Measurements from ENCODE around the gene CD79B. TPM values are rescaled to one million over a fixed set of nuclear protein-coding genes. Genes with fewer than 3 reads are reported as not detected.
A peak's percentile ranks its signal among the peaks of the same experiment; 100 is the strongest.
"Not testable (repeated sequence)": the region's sequence is repeated elsewhere in the genome, so short reads cannot be mapped to it uniquely, and the experiment has no call there.

CD79B gene
- total and polyA plus RNA-seq, 2 donors = 19.5 to 34.1 TPM

DNA sequence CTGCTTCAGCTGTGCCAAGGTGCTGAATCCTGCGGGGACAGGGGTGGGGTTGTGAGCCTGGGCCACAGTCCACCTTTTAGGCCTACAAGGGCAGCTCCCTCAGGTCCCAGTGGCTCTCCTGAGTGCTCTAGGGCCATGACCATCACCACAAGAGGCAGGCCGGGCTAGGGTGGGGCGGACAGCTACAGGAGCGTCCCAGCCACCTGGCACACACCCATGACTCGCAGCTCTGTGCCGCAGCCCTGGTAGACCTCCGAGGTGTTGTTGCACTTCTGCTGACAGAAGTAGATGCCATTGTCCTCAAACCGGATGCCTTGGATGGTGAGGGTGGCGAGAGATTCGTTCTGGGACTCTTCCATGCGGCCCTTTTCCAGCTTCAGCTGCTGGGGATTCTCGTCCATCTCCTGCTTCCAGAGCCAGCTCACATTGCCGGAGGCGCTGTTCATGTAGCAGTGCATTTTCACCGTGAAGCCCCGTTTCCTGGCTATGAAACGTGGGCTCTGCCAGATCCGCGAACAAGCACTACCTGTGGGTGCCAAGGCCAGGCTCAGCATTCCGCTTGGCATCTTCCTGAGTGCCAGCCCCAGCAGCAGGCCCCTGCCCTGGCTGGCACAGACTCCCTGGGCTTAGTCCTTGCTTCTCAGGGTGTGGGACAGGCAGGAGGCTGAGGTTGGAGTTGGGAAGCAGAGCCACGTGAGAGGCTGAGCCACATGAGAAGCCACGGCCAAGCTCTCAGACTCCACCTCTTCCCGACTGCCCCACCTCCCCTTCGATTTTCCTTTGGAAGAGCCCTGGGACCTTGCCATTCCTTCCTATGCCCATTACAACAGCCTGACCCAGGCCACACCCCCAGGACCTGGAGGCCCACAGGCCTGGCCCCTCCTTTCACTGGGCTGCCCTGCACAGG lies 2.0 kb downstream of the CD79B start:
- no peak for DNase-seq (ENCODE audit: low read depth in 6 of 9, low spot score in 9 of 9)
- Histone ChIP-seq H3K4me1 (ENCODE audit: control insufficient read depth in 2 of 2, insufficient read depth in 2 of 2, low read length in 2 of 2) (peaks cover 13 to 28% of the 10 kb centered on the region in 2 donors), H3K4me3 (ENCODE audit: low read length in 2 of 2) (no peak overlapping the region), H3K9me3 (ENCODE audit: control insufficient read depth in 2 of 2, insufficient read depth in 1 of 2, low read length in 1 of 2) (peaks cover 0 to 3% of the 10 kb centered on the region in 2 donors), H3K36me3 (ENCODE audit: control insufficient read depth in 2 of 2, insufficient read depth in 2 of 2, low read length in 1 of 2) (no peaks in the 10 kb centered on the region), H3K27me3 (ENCODE audit: control insufficient read depth in 2 of 2, insufficient read depth in 1 of 2, low read length in 1 of 2) (no peaks in the 10 kb centered on the region), H3K27ac (ENCODE audit: low read depth in 1 of 2, low read length in 1 of 2) (peak overlapping the region in 1 of 2 donors; percentile 12)
- WGBS = 97% methylated on average over 24 of the region's 24 CpGs

DNA sequence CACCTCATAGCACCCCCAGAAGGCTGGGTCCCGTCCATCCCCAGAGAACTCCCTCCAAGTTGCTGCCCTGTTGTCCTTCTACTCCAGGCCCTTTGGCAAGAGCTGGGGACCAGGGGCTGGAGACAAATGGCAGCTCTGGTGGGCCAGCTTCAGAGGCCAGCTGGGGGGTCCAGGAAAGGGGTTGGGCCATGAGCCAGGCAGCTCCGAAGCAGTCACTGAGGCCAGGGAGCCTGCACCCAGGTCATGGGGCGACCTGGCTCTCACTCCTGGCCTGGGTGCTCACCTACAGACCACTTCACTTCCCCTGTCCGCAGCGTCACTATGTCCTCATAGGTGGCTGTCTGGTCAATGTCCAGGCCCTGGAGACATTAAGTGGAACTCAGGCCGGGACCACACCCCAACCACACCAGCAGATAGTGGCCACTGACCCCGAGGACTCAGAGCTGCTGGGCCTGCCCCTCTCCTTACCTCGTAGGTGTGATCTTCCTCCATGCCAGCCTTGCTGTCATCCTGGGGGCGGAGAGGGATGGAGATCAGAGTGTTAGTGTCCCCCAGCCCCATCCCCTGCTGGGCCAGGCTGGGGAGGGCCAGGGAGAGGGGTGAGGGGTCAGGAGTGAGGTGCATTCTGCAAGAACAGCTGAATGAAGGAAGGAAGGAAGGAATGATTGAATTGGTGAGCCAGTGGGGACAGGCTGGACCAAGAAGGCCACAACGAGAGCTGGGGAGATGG lies 3.0 kb downstream of the CD79B start:
- Histone ChIP-seq H3K36me3 (ENCODE audit: control insufficient read depth in 2 of 2, insufficient read depth in 2 of 2, low read length in 1 of 2) (no peaks in the 10 kb centered on the region), H3K27me3 (ENCODE audit: control insufficient read depth in 2 of 2, insufficient read depth in 1 of 2, low read length in 1 of 2) (no peaks in the 10 kb centered on the region), H3K4me3 (ENCODE audit: low read length in 2 of 2) (no peak overlapping the region), H3K9me3 (ENCODE audit: control insufficient read depth in 2 of 2, insufficient read depth in 1 of 2, low read length in 1 of 2) (peaks cover 0 to 3% of the 10 kb centered on the region in 2 donors), H3K4me1 (ENCODE audit: control insufficient read depth in 2 of 2, insufficient read depth in 2 of 2, low read length in 2 of 2) (peaks cover 13 to 28% of the 10 kb centered on the region in 2 donors), H3K27ac (ENCODE audit: low read depth in 1 of 2, low read length in 1 of 2) (no peak overlapping the region)
- DNase-seq (ENCODE audit: low read depth in 6 of 9, low spot score in 9 of 9) = no peak
- WGBS = 97% methylated on average over 10 of the region's 10 CpGs

DNA sequence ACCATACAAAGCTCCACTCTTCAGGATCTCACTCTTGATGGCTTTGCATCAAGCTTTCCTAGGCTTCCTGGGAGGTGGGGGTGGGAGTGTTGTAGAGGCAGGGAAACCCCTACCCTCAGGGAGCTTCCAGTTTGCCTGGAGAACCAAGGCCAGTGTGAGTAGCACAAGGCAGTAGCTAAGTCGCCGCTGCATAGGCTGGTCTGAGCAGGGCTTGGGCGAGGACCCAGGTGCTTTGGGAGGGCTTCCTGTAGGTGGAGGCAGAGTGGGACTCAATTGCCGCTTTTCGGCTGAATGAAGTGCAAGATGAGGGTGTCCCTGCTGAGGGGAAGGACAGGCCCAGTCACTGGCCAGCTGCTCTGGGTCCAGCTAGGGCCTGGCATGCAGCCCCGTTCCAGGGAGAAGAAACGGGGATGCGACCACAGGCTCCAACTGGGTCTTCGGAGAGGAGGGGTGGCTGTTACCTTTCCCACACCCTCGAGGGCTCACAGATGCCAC lies 3.9 kb downstream of the CD79B start:
- Histone ChIP-seq H3K27ac (ENCODE audit: low read depth in 1 of 2, low read length in 1 of 2) (no peak overlapping the region), H3K36me3 (ENCODE audit: control insufficient read depth in 2 of 2, insufficient read depth in 2 of 2, low read length in 1 of 2) (no peaks in the 10 kb centered on the region), H3K27me3 (ENCODE audit: control insufficient read depth in 2 of 2, insufficient read depth in 1 of 2, low read length in 1 of 2) (no peaks in the 10 kb centered on the region), H3K9me3 (ENCODE audit: control insufficient read depth in 2 of 2, insufficient read depth in 1 of 2, low read length in 1 of 2) (peaks cover 0 to 3% of the 10 kb centered on the region in 2 donors), H3K4me3 (ENCODE audit: low read length in 2 of 2) (no peak overlapping the region), H3K4me1 (ENCODE audit: control insufficient read depth in 2 of 2, insufficient read depth in 2 of 2, low read length in 2 of 2) (peaks cover 13 to 28% of the 10 kb centered on the region in 2 donors)
- WGBS = 87% methylated on average over 10 of the region's 10 CpGs
- no peak for DNase-seq (ENCODE audit: low read depth in 6 of 9, low spot score in 9 of 9)

DNA sequence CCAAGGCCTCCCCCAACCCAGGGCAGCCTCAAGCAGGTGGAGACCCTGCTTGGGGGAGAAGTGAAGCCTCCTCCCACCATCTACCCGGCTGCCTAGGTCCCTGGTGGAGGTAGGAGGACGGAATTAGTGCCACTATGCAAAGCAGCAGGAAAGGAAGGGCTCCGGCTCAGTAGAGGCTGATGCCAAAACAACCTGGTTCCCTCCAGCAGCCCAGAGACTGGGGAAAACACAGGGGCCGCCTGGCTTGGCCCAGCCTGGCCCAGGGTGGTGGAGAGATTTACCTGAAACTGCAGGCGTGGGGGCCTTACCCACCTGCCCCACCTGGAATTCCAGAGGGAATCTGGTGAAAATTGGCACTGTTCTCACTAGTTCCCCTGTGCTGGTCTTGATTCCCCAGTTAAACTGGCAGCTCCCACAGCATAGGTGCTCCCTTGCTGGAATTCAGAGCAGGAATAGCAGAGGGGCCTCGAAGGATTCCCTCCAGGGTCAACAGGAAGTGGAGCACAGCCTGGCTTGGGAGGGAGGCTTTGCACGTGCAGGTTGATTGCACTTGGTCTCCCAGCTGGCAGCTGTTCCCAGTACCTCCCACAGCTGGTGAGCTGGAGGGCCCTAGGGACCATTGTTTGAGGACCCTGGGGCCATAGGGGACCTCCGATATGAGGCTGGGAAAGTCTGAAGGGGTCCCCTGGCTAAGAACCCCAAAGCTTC lies 4.5 kb downstream of the CD79B start:
- no peak overlapping the region for H3K4me3 ChIP-seq (ENCODE audit: low read length in 2 of 2)
- no peaks in the 10 kb centered on the region for H3K27me3 ChIP-seq (ENCODE audit: control insufficient read depth in 2 of 2, insufficient read depth in 1 of 2, low read length in 1 of 2)
- H3K4me1 ChIP-seq (ENCODE audit: control insufficient read depth in 2 of 2, insufficient read depth in 2 of 2, low read length in 2 of 2) = peaks cover 13 to 22% of the 10 kb centered on the region in 2 donors
- no peaks in the 10 kb centered on the region for H3K36me3 ChIP-seq (ENCODE audit: control insufficient read depth in 2 of 2, insufficient read depth in 2 of 2, low read length in 1 of 2)
- peaks cover 0 to 3% of the 10 kb centered on the region in 2 donors for H3K9me3 ChIP-seq (ENCODE audit: control insufficient read depth in 2 of 2, insufficient read depth in 1 of 2, low read length in 1 of 2)
- no peak for DNase-seq (ENCODE audit: low read depth in 6 of 9, low spot score in 9 of 9)
- WGBS = 85% methylated on average over 8 of the region's 8 CpGs
- no peak overlapping the region for H3K27ac ChIP-seq (ENCODE audit: low read depth in 1 of 2, low read length in 1 of 2)

DNA sequence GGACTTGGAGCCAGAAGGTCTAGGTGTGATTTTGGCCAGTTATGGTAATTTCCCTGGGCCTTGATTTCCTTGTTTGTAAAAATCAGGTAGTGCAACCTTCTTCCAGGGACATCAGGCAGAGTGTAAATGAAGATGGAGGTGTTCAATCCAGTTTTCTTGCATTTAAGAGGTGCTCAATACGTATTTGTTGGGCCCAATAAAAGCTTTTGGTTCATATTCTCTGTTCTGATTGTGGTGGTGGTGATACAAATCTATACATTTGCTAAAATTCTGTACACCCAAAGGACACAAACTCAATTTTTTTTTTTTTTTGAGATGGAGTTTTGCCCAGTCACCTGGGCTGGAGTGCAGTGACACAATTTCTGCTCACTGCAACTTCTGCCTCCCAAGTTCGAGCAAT lies 6.0 kb downstream of the CD79B start:
- Histone ChIP-seq H3K4me1 (ENCODE audit: control insufficient read depth in 2 of 2, insufficient read depth in 2 of 2, low read length in 2 of 2) (peaks cover under 1 to 8% of the 10 kb centered on the region in 2 donors), H3K9me3 (ENCODE audit: control insufficient read depth in 2 of 2, insufficient read depth in 1 of 2, low read length in 1 of 2) (peaks cover 0 to 3% of the 10 kb centered on the region in 2 donors), H3K27ac (ENCODE audit: low read depth in 1 of 2, low read length in 1 of 2) (no peak overlapping the region), H3K27me3 (ENCODE audit: control insufficient read depth in 2 of 2, insufficient read depth in 1 of 2, low read length in 1 of 2) (no peaks in the 10 kb centered on the region), H3K4me3 (ENCODE audit: low read length in 2 of 2) (no peak overlapping the region), H3K36me3 (ENCODE audit: control insufficient read depth in 2 of 2, insufficient read depth in 2 of 2, low read length in 1 of 2) (no peaks in the 10 kb centered on the region)
- no peak for DNase-seq (ENCODE audit: low read depth in 6 of 9, low spot score in 9 of 9)
- WGBS = 96% methylated on average over 2 of the region's 2 CpGs

DNA sequence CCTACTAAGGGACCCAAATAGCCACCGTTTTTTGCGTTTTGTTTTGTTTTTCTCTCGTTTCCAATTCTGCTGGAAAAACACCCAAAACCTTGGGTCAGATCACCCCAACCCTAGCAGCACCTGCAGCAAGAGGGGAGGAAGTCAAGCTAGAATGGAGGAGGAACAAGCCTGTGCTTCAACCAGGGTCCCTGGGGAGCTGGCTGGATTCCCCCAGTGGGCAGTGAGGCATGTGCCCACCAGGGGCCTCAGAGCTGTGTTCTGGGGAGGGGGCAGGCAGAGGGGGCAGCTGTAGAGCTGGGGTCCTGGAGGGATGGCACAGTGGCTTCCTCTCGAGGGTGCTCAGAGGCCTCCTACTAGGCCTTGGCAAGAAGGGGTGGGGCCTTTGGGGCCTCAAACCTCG lies 6.5 kb downstream of the CD79B start:
- Histone ChIP-seq H3K4me1 (ENCODE audit: control insufficient read depth in 2 of 2, insufficient read depth in 2 of 2, low read length in 2 of 2) (peaks cover 0 to 7% of the 10 kb centered on the region in 2 donors), H3K4me3 (ENCODE audit: low read length in 2 of 2) (no peak overlapping the region), H3K36me3 (ENCODE audit: control insufficient read depth in 2 of 2, insufficient read depth in 2 of 2, low read length in 1 of 2) (no peaks in the 10 kb centered on the region), H3K27me3 (ENCODE audit: control insufficient read depth in 2 of 2, insufficient read depth in 1 of 2, low read length in 1 of 2) (no peaks in the 10 kb centered on the region), H3K9me3 (ENCODE audit: control insufficient read depth in 2 of 2, insufficient read depth in 1 of 2, low read length in 1 of 2) (peaks cover 0 to 3% of the 10 kb centered on the region in 2 donors), H3K27ac (ENCODE audit: low read depth in 1 of 2, low read length in 1 of 2) (no peak overlapping the region)
- 70% methylated on average over 5 of the region's 5 CpGs for WGBS
- DNase-seq (ENCODE audit: low read depth in 6 of 9, low spot score in 9 of 9) = no peak

DNA sequence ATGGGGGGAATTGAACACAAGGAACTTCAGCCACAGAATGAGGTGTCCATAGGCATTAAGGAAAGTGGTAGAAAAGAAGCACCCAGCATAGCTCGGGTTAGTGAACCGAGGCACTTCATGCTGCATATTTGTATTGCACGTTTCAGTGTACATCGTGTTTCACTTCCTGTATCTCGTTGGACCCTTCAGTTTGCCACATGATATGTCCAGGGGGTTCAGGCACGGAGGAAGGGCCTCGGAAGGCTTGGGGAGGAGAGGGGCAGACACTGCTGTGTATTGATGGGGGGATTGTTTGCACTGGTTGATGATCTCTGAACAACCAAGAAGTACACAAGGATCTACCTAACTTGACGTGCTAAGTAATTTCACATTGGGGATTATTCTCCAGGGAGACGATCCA lies 9.7 kb downstream of the CD79B start:
- not testable (repeated sequence) for H3K4me3 ChIP-seq (ENCODE audit: low read length in 2 of 2); H3K27me3 ChIP-seq (ENCODE audit: control insufficient read depth in 2 of 2, insufficient read depth in 1 of 2, low read length in 1 of 2); H3K36me3 ChIP-seq (ENCODE audit: control insufficient read depth in 2 of 2, insufficient read depth in 2 of 2, low read length in 1 of 2); H3K27ac ChIP-seq (ENCODE audit: low read depth in 1 of 2, low read length in 1 of 2); H3K4me1 ChIP-seq (ENCODE audit: control insufficient read depth in 2 of 2, insufficient read depth in 2 of 2, low read length in 2 of 2); H3K9me3 ChIP-seq (ENCODE audit: control insufficient read depth in 2 of 2, insufficient read depth in 1 of 2, low read length in 1 of 2); DNase-seq (ENCODE audit: low read depth in 6 of 9, low spot score in 9 of 9)
- 86% methylated on average over 9 of the region's 9 CpGs for WGBS

DNA sequence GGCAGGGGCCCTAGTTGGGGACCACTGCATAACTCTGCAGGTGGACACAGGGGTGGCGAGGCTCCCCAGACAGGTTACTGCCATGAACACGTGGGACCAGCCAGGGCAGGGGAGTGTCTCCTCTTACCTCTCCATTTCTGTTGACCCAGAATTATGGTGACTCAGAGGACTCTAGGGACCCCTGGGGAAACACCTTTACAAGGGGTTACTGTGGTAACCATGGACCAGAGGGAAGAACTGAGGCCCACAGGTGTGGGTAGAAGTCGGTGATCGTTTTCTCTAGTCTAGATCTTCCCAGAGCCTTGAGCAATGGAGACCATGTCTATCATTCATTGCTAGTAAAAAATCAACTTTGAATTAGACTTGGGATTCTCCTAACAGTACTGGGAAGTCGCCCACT lies 11.4 kb downstream of the CD79B start:
- not testable (repeated sequence) for H3K4me1 ChIP-seq (ENCODE audit: control insufficient read depth in 2 of 2, insufficient read depth in 2 of 2, low read length in 2 of 2); H3K27me3 ChIP-seq (ENCODE audit: control insufficient read depth in 2 of 2, insufficient read depth in 1 of 2, low read length in 1 of 2); H3K27ac ChIP-seq (ENCODE audit: low read depth in 1 of 2, low read length in 1 of 2); H3K9me3 ChIP-seq (ENCODE audit: control insufficient read depth in 2 of 2, insufficient read depth in 1 of 2, low read length in 1 of 2); H3K36me3 ChIP-seq (ENCODE audit: control insufficient read depth in 2 of 2, insufficient read depth in 2 of 2, low read length in 1 of 2); H3K4me3 ChIP-seq (ENCODE audit: low read length in 2 of 2); DNase-seq (ENCODE audit: low read depth in 6 of 9, low spot score in 9 of 9)
- 97% methylated on average over 5 of the region's 5 CpGs for WGBS

Measured in thymus (tissue), 11 donors.